ENCODE results near the gene HLX.

Gene HLX, protein sequence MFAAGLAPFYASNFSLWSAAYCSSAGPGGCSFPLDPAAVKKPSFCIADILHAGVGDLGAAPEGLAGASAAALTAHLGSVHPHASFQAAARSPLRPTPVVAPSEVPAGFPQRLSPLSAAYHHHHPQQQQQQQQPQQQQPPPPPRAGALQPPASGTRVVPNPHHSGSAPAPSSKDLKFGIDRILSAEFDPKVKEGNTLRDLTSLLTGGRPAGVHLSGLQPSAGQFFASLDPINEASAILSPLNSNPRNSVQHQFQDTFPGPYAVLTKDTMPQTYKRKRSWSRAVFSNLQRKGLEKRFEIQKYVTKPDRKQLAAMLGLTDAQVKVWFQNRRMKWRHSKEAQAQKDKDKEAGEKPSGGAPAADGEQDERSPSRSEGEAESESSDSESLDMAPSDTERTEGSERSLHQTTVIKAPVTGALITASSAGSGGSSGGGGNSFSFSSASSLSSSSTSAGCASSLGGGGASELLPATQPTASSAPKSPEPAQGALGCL

DNA sequence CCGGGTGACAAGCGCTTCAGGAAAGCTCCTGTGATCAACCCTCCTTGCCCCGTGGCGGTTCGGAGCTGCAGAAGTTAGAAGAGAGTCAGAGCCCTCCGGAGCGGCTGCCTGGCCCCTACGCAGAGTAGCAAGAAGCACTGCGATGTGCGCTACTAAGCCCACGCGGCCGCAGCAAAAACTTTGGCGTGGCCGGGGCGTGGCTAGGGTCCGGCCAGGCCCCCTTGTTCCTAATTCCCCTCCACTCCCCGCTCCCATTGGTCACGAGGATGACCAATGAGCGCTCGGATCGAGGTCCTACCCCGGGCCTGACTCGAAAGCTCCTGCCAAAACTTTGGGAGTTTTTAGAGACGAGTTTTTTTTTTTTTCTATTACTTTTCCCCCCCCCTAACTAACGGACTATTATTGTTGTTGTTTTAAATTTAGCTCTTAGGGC lies at the start of gene HLX:
Gene HLX (plus strand): TSS at position 368 of the 433 bp plus-strand sequence. CDS start 415 bp downstream, outside the sequence.
- in situ Hi-C loops (cut with MboI; ENCODE audit: low sequenced_read_pairs), result loop anchor here (25.0 kb wide), 1 partner anchor 858 kb away; the partner anchor contains the start of gene DUSP10

DNA sequence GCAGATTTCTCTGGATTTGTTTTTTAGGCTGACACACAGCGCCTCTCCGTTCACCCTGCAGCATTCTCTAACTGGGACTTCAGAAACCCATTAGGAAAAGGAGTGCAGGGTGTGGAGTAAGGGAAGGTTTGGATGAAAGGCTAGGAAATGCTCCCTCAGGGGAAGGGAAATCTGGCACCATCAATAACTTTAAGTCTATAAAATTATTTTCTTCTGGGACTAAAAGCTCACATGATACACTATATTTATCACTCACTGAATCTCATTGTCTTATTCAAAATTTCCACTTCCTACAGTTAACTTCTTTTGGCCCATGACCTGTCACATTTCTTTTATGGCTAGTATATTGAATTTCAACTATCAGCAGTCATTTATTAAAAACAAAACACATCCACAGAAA lies 45.8 kb upstream of the HLX start:
- in situ Hi-C loops (cut with MboI; ENCODE audit: low sequenced_read_pairs), result no loop called here

DNA sequence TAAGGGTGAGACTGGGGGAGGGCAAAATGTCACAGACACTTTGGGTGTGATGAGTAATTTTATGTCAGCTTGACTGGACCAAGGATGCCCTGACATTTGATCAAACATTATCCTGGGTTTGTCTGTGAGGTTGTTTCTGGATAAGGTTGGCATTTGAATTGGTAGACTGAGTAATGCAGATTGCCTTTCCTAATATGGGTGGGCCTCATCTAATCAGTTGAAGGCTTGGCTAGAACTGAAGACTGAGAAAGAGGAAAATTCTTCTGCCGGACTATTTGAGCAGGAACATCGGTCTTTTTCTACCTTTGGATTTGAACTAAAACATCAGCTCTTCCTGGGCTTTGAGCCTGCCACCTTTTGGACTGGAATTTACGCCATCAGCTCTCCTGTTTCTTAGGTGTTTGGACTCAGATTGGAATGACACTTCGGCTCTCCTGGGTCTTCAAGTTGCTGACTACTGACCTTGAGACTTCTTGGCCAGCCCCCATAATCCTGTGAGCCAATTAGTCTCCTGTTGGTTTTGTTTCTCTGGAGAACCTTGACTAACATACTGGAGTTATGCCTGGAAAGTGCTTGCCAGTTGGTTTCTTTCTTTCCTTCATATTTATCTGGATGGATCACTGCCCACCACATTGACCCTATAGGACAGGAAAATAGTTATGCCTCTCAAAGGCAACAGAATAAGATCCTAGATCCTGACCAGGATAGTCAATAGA lies 44.9 kb upstream of the HLX start:
- in situ Hi-C loops (cut with MboI; ENCODE audit: low sequenced_read_pairs), result no loop called here

DNA sequence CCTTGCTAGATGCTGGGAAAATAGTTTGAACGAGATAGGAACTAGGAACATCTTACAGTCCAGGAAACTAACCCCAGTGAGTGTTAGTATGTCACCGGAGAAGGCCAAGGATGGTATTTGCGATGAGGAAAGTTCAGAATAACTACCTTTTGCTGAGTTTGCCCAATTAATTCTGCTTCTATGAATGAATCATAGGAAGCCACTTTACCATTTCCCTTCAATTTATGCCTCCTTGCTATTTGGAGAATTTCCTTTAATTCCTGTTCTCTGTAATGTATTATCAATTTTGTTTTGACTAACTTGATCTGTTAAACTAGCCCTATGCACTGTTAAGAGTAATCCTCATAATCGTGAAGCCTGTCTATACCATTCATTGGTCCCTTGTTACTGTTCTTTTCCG lies 40.7 kb upstream of the HLX start:
- in situ Hi-C loops (cut with MboI; ENCODE audit: low sequenced_read_pairs), result no loop called here

DNA sequence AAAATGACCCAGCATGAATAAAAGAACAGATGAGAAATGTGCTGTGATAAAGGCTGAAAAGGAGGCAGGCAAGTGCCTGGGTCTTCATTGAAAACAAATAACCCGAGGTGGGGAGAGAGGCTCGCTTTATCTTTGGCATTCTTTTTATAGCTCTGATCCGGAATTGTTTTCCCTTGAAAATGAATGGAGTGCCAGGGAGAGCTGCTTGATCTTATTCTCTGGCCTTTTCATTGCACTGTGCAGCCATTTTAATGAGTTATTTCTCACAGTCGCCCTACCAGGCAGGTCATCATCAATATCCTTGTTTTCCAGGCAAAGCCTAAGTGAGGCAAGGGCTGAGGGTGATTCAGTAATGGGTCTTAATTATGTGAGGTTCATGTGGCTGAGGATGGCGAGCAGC lies 39.8 kb upstream of the HLX start:
- in situ Hi-C loops (cut with MboI; ENCODE audit: low sequenced_read_pairs), result no loop called here

DNA sequence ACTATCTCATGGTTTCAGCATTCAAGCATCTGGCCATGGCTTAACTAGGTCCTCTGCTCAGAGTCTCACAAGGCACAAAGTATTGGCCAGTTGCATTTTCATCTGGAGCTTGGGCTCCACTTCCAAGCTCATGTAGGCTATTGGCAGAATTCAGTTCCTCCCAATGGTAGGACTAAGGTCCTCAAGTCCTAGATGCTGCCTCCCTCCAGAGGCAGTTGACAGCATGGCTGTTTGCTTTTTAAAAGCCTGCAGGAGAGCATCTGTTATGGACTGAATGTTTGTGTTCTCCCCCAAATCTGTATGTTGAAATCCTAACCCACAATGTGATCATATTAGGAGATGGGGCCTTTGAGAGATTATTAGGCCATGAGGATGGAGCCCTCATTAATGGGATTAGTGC lies 38.0 kb upstream of the HLX start:
- in situ Hi-C loops (cut with MboI; ENCODE audit: low sequenced_read_pairs), result no loop called here

DNA sequence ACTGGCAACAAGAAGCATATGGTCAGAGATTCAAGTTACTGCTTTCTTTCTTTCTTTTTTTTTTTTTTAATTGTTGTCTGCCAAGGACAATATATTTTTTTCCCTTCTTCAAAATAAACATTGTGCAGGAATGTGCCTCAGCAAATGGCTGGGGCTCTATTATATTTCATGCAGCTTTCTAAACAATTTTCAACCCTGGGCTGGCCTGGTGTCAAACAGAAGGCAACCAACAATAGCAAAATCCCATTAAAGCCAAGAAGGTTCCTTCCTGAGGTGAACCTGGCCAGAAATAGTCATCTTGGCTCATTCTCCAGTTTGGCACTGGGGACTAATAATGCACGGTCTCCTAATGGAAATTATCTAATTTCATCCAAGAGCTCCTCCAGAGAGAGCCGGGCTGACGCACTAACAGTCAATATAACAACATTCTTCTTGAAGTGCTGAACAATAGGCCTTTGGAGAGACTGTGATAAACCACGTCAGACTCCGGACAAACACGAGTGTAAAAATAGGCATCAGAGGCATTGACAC lies 35.7 kb upstream of the HLX start:
- in situ Hi-C loops (cut with MboI; ENCODE audit: low sequenced_read_pairs), result no loop called here

DNA sequence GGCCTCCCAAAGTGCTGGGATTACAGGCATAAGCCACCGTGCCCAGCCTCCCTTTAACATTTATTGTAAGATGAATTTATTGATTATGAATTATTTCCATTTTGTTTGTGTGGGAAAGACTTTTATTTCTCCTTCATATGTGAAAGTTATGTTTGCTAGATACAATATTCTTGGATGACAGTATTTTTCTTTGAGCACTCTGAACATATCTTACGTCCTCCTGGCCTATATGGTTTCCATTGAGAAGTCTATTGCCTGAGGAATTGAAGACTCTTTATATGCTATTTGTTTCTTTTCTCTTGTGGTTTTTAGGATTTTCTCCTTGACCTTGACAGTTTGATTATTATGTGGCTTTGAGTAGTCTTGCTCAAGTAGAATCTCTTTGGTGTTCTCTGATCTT lies 26.8 kb upstream of the HLX start:
- in situ Hi-C loops (cut with MboI; ENCODE audit: low sequenced_read_pairs), result loop anchor here (25.0 kb wide), 1 partner anchor 560 kb away; no protein-coding TSS in a partner anchor

DNA sequence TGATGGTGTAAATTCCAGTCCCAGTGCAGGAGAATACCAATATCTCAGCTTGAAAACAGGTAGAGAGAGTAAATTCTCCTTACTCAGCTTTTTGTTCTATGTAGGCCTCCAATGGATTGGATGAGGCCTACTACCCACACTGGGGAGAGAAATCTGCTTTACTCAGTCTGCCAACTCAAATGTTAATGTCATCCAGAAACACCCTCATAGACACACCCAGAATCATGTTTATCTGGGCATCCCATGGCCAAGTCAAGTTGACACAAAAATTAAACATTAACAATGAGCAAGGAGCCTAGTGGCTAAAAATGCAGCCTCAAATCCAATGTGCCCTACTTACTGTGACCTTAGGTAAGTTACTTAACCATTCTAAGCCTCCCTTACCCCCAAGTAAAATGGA lies 6.9 kb upstream of the HLX start:
- in situ Hi-C loops (cut with MboI; ENCODE audit: low sequenced_read_pairs), result loop anchor here (25.0 kb wide), 1 partner anchor 540 kb away; no protein-coding TSS in a partner anchor

DNA sequence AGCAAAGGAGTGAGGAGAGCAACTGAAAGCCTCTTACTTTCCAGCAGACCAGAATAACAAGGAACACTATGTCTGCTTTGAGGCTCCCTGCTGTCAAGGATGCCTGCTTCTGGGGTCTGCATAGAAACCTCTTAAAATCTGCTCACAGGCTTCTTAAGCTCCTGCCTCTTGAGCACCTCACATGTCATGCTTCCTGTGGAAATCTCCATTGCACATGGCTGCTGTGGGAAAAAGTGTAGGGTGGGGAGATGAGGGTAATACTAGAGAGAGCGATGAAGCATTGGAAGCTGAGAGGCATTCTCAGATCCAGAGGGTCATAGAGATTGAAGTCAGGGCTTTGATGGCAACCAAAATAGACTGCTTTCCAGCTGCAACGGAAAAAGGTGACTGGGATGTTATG lies 6.2 kb upstream of the HLX start:
- in situ Hi-C loops (cut with MboI; ENCODE audit: low sequenced_read_pairs), result loop anchor here (25.0 kb wide), 1 partner anchor 539 kb away; no protein-coding TSS in a partner anchor

DNA sequence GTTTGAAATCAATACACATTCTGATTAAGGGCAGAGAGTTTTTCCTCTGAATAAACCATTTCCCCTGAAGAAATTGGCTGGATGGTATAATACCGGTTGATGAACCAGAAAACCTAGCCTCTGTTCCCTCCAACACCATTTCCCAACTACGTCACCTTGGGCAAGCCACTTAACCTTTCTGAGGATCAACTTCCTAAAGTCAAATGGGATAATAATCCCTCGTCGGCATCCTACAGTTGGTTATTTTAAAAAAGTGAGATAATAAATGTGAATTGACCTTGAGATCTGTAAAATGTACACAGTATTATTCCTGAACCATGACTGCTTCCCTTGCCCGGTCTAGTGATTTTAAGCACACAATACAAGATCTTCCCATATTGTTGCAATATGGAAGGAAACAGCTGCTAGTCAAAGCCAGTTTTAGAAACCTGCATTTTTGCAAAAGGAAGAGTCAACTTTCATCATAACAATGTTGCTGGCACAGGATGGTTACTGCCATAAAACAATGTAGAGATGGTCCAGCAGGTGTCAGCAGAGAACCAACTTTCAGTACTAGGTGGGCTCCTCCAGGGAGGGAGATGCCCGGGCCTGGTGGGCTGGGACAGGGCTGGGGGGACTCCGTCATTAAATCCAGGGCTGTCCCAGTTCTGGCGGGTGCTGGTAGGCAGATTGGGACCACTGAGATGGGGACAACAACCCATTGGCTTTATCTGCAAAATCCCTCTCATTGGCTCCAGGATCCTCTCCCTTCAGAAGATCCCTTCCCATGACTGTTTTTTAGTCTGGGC lies 5.2 kb upstream of the HLX start:
- in situ Hi-C loops (cut with MboI; ENCODE audit: low sequenced_read_pairs), result loop anchor here (25.0 kb wide), 1 partner anchor 538 kb away; no protein-coding TSS in a partner anchor

DNA sequence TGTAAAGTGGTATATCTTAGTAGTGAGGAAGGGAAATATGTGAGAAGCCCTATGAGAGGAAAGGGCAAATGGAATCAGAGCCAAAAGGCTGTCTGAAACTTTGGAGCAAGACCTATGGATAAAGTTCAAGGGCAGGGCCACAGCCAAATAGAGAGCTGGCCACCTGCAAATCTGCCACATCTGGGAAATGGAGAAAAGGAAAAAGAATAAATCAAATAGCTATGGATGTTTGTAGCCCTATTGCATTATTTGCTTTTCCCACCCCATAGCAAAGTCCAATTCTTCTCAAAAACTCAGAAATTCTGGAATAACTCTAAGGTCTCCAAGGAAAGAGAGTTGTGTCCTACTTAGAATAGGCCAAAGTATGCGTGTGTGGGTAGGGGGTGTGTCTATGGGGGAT lies 4.0 kb upstream of the HLX start:
- in situ Hi-C loops (cut with MboI; ENCODE audit: low sequenced_read_pairs), result loop anchor here (25.0 kb wide), 1 partner anchor 862 kb away; the partner anchor contains the start of gene DUSP10

DNA sequence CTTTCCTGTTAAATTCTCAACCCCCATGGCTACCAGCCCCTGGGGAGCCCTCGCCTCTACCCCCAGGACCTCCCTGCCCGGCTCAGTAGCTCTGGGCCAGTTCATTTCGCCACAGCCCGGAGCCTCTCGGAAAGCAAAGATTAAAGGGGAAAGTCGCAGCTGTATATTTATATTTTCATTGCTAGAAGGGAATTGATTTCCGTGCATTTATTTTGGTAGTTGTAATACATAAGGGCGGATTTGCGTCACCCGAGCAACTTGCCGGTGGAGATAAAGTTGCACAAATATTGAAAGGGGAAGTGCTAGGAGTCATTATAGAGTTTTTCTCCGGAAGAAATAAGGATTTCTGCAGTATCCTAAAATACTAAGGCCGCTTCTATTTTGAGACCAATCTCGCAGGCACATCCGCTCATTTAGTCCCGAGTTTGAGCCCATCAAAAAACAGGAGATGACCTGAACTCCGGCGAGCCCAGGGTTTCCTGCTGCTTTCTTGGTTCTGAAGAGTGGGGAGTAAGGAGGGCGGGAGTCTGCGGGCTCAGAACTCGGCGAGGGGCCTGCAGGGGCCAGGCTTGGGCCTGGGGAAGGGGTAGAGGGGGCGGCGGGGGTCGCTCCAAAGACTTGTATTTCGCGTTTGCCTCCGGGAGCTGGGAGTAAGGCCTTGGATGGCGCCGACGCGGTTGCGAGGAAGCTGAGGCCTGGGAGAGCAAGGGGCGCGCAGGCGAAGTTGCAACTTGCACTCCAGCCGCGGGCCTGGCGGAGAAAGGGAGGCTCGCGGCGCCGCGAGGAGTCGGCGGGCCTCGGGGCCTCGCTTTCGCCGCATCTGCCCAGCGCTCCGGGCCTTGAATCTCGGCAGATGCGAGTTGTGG lies 2.5 kb upstream of the HLX start:
- in situ Hi-C loops (cut with MboI; ENCODE audit: low sequenced_read_pairs), result loop anchor here (25.0 kb wide), 1 partner anchor 861 kb away; the partner anchor contains the start of gene DUSP10

DNA sequence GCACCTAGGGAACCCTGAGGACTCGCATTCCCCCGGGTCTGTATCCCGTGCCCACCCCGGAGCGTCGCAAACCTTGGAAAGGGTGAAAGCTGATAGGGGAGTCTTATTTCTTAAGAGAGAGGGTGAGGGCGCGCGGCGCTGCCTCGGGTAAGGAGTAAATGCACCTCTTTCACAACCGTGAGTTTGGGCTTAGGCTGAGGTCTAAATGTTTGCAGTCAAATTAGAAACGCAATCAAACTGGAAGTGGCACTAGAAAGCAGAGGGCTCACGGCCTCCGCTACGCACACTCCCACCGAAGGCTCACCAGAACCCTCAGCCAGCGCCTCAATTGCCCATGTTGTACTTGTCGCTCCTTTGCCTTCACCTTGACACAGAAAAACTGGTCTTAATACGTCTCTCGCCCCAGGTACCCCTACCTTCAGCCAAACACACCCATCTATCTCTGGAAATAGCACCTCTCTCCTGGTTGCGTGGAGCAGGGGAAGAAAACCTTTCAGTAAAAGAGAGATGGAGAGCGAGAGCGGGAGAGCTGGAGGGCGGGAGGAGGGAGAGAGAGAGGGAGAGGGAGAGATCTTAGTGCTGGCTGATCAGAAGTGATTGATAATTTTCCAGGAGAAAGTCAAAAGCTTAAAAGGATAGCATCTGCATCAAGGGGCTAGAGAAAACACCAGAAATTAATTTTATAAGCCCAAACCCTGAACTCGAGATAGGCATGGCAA lies 1.7 kb upstream of the HLX start:
- in situ Hi-C loops (cut with MboI; ENCODE audit: low sequenced_read_pairs), result loop anchor here (25.0 kb wide), 1 partner anchor 860 kb away; the partner anchor contains the start of gene DUSP10

DNA sequence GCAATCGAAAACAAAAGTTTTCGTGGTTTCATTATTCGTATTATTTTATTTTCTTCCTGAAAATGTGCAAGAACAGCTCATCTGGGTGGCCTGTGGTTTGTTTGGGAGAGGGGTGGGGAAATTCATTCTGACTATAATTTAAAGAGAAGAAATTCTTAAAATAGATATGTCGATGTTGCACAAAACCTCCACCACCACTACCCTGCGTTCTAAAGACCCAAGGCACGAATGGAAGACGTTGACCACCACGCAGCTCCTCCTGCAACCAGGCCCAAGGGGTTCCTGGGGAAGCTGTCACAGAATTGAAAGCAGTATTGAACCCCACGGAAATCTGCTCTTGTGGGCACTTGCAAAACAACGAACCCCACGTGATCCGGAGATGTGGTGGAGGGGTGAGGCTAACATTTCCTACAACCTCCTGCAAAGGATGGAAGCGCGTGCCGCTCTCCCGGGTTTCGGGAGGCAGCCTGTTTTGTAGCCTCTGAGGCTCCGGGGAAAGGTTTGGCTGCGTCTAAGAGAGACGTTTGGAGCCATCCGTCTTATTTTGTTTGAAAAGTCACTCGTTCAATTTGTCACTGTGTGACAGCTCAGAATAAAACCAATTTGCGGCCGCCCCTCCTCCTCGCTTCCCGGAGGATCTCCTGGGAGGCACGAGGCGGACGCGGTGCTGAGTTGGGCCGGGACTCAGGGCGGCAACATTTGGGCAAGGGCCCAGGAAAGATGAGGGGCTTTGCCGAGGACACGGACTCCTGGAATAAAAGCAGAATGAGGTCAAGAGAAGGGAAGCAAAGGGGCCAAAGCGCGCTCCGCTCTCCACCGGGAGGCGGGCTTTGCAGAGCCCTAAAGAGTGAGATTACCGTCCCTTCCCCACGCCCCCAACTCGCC lies 810 bp upstream of the HLX start:
- in situ Hi-C loops (cut with MboI; ENCODE audit: low sequenced_read_pairs), result loop anchor here (25.0 kb wide), 1 partner anchor 859 kb away; the partner anchor contains the start of gene DUSP10

DNA sequence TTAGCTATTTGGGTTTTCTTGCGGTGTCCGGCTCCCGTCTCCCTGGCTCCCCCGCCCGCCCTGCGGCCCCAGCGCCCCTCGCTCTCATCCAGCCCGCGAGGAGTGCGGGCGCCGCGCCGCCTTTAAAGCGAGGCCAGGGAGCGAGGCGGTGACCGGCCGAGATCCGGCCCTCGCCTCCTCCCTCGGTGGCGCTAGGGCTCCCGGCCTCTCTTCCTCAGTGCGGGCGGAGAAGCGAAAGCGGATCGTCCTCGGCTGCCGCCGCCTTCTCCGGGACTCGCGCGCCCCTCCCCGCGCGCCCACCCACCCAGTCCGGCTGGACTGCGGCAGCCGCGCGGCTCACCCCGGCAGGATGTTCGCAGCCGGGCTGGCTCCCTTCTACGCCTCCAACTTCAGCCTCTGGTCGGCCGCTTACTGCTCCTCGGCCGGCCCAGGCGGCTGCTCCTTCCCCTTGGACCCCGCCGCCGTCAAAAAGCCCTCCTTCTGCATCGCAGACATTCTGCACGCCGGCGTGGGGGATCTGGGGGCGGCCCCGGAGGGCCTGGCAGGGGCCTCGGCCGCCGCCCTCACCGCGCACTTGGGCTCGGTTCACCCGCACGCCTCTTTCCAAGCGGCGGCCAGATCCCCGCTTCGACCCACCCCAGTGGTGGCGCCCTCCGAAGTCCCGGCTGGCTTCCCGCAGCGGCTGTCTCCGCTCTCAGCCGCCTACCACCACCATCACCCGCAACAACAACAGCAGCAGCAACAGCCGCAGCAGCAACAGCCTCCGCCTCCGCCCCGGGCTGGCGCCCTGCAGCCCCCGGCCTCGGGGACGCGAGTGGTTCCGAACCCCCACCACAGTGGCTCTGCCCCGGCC lies 492 bp downstream of the HLX start:
- in situ Hi-C loops (cut with MboI; ENCODE audit: low sequenced_read_pairs), result loop anchor here (25.0 kb wide), 1 partner anchor 858 kb away; the partner anchor contains the start of gene DUSP10

DNA sequence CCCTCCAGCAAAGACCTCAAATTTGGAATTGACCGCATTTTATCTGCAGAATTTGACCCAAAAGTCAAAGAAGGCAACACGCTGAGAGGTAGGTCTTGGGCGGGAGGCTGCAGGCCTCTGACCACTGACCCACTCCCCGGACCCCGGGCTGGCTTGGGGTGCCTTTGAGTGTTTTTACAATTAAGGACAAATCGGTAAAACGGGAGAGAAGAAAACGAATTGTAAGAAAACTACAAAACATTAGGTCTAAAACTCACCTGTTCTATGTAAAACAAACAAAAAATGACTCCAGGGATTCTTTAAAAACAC lies 1.1 kb downstream of the HLX start:
- in situ Hi-C loops (cut with MboI; ENCODE audit: low sequenced_read_pairs), result loop anchor here (25.0 kb wide), 1 partner anchor 857 kb away; the partner anchor contains the start of gene DUSP10

Data from HL-60/S4 treated with retinoic acid at 250 ng/mL for 4 days and 3 days (cell line).